Measurements from ENCODE around the gene ARHGAP26. TPM values are rescaled to one million over a fixed set of nuclear protein-coding genes. Genes with fewer than 3 reads are reported as not detected.

The ARHGAP26 gene
- total RNA-seq, 1 donor: 1.7 TPM

GRCh38 chr5:143222287-143223231 is 452.4 kb downstream of the ARHGAP26 start:
- no peak overlapping the region for H3K4me3 ChIP-seq (ENCODE audit: low read depth, low read length)
- no peak for TF ChIP-seq CTCF (IDR thresholded peaks at IDR 0.05; ENCODE audit: insufficient read depth, low read depth, low read length)
- DNase-seq (ENCODE audit: low read depth): peak; percentile 92

- H3K4me3 ChIP-seq (ENCODE audit: low read depth, low read length): no peak overlapping the region
- no peak for TF ChIP-seq CTCF (IDR thresholded peaks at IDR 0.05; ENCODE audit: insufficient read depth, low read depth, low read length)
- peak; percentile 61 for DNase-seq (ENCODE audit: low read depth)
Observed at GRCh38 chr5:143224672-143225071, 454.5 kb downstream of the ARHGAP26 start.

GRCh38 chr5:143225511-143225910 is 455.3 kb downstream of the ARHGAP26 start:
- H3K4me3 ChIP-seq (ENCODE audit: low read depth, low read length): no peak overlapping the region
- DNase-seq (ENCODE audit: low read depth): no peak
- TF ChIP-seq CTCF (IDR thresholded peaks at IDR 0.05; ENCODE audit: insufficient read depth, low read depth, low read length): no peak

GRCh38 chr5:143226361-143226760 is 456.2 kb downstream of the ARHGAP26 start:
- DNase-seq (ENCODE audit: low read depth): no peak
- no peak overlapping the region for H3K4me3 ChIP-seq (ENCODE audit: low read depth, low read length)
- no peak for TF ChIP-seq CTCF (IDR thresholded peaks at IDR 0.05; ENCODE audit: insufficient read depth, low read depth, low read length)

- DNase-seq (ENCODE audit: low read depth): no peak
- H3K4me3 ChIP-seq (ENCODE audit: low read depth, low read length): no peak overlapping the region
- TF ChIP-seq CTCF (IDR thresholded peaks at IDR 0.05; ENCODE audit: insufficient read depth, low read depth, low read length): no peak
Observed at GRCh38 chr5:143226872-143227271, 456.7 kb downstream of the ARHGAP26 start.

- no peak for DNase-seq (ENCODE audit: low read depth)
- TF ChIP-seq CTCF (IDR thresholded peaks at IDR 0.05; ENCODE audit: insufficient read depth, low read depth, low read length): no peak
- no peak overlapping the region for H3K4me3 ChIP-seq (ENCODE audit: low read depth, low read length)
Observed at GRCh38 chr5:143227301-143227700, 457.1 kb downstream of the ARHGAP26 start.
